Bronchus fibroblast of lung (primary cell): ENCODE results near the gene BCCIP. TPM values are rescaled to one million over a fixed set of nuclear protein-coding genes. Genes with fewer than 3 reads are reported as not detected.

Source experiments
- total RNA-seq: library from RNA; depleted of rRNA; stranded (reverse); fragments of >200 nt; gene quantifications from 2 replicates; pipeline ENCODE4 v1.2.3, GENCODE V29; 2015

Gene BCCIP
- 48.6 and 53.5 TPM in 2 replicates for total RNA-seq

GRCh38 chr10:125822878-125823662, at the start of gene BCCIP, which contains the start of gene UROS:
BCCIP (plus strand) TSS chr10:125823546; CDS start chr10:125823558, 12 bp downstream.
UROS (minus strand) TSS chr10:125823258; CDS start chr10:125816499, 6,759 bp downstream.

GRCh38 chr10:125775491-125776106, 47.7 kb upstream of the BCCIP start, which contains the start of gene MMP21:
MMP21 (minus strand) TSS chr10:125775821; CDS start chr10:125775821, 0 bp downstream.

GRCh38 chr10:125881192-125881591, 57.8 kb downstream of the BCCIP start, which contains the start of gene DHX32:
DHX32 (minus strand) TSS chr10:125881292; CDS start chr10:125880824, 468 bp downstream.

Other genes with a start within 250 kb of the BCCIP start
- not detected in 2 replicates for gene TEX36, start 140.4 kb upstream of the BCCIP start, total RNA-seq
- 11.9 and 15.0 TPM in 2 replicates for gene EDRF1, start 103.8 kb upstream of the BCCIP start, total RNA-seq
- not detected in 2 replicates for gene MMP21, start 47.7 kb upstream of the BCCIP start, total RNA-seq
- gene UROS, start 288 bp upstream of the BCCIP start, total RNA-seq: 59.3 and 60.2 TPM in 2 replicates
- gene DHX32, start 57.7 kb downstream of the BCCIP start, total RNA-seq: 16.6 and 19.7 TPM in 2 replicates
- 0.59 and 0.84 TPM in 2 replicates for gene FANK1, start 73.0 kb downstream of the BCCIP start, total RNA-seq